OCI-LY1 (cell line): ENCODE results near the gene ASPHD1.

Source experiments
- H2AFZ ChIP-seq: fragments of 200-600 bp; sonication (generic), shearing (Covaris generic); 2 replicates; pipeline ENCODE4 v1.6.0; 2014; ENCODE audit warnings: antibody characterized with exemption, mild to moderate bottlenecking, low read length
- H3F3A ChIP-seq: fragments of 200-600 bp; sonication (generic), shearing (Covaris generic); 2 replicates; pipeline ENCODE4 v1.6.0; 2014; ENCODE audit warnings: mild to moderate bottlenecking, antibody characterized with exemption, low read length, moderate library complexity; ENCODE audit not compliant: insufficient read depth
- H3K27ac ChIP-seq: fragments of 200-600 bp; sonication (generic); 2 replicates; pipeline ENCODE4 v1.5.1; 2014; ENCODE audit warnings: low read length, mixed run types, mild to moderate bottlenecking, low read depth; ENCODE audit not compliant: poor library complexity, severe bottlenecking
- H3K27me3 ChIP-seq: fragments of 200-600 bp; sonication (generic); 2 replicates; pipeline ENCODE4 v1.6.0; 2014; ENCODE audit warnings: antibody characterized with exemption, mild to moderate bottlenecking, low read length, moderate library complexity; ENCODE audit not compliant: insufficient read depth
- H3K36me3 ChIP-seq: fragments of 200-600 bp; sonication (generic); 2 replicates; pipeline ENCODE4 v1.6.1; 2014; ENCODE audit warnings: mild to moderate bottlenecking, antibody characterized with exemption, low read length, moderate library complexity, mixed read lengths; ENCODE audit not compliant: insufficient read depth
- H3K4me1 ChIP-seq: fragments of 200-600 bp; sonication (generic); 2 replicates; pipeline ENCODE4 v1.5.1; 2014; ENCODE audit warnings: mild to moderate bottlenecking, low read length, moderate library complexity; ENCODE audit not compliant: insufficient read depth, severe bottlenecking
- H3K4me2 ChIP-seq: fragments of 200-600 bp; sonication (generic), shearing (Covaris generic); 2 replicates; pipeline ENCODE4 v1.6.1; 2014; ENCODE audit warnings: low read length
- H3K4me3 ChIP-seq: fragments of 200-600 bp; sonication (generic); 2 replicates; pipeline ENCODE4 v1.5.1; 2014; ENCODE audit warnings: low read length, low read depth, mild to moderate bottlenecking, mixed read lengths; ENCODE audit not compliant: poor library complexity, severe bottlenecking
- H3K79me2 ChIP-seq: fragments of 200-600 bp; shearing (Covaris generic); 2 replicates; pipeline ENCODE4 v1.6.1; 2016; ENCODE audit warnings: mixed run types, low read length, mixed read lengths; ENCODE audit not compliant: insufficient read depth
- H3K9ac ChIP-seq: fragments of 200-600 bp; sonication (generic), shearing (Covaris generic); 2 replicates; pipeline ENCODE4 v1.6.1; 2014; ENCODE audit warnings: mild to moderate bottlenecking, low read length, mixed read lengths
- H3K9me2 ChIP-seq: fragments of 200-600 bp; sonication (generic), shearing (Covaris generic); 2 replicates; pipeline ENCODE4 v1.6.1; 2014; ENCODE audit warnings: low read depth, mild to moderate bottlenecking, low read length, mixed read lengths
- H3K9me3 ChIP-seq: fragments of 200-600 bp; shearing (Covaris generic); 2 replicates; pipeline ENCODE4 v1.6.1; 2014; ENCODE audit warnings: low read length, mixed read lengths
- H4K20me1 ChIP-seq: fragments of 200-600 bp; sonication (generic), shearing (Covaris generic); 2 replicates; pipeline ENCODE4 v1.6.0; 2016; ENCODE audit warnings: mild to moderate bottlenecking, low read length; ENCODE audit not compliant: insufficient read depth
- CTCF ChIP-seq: fragments of 200-600 bp; sonication (generic), shearing (Covaris generic); IDR thresholded peaks from 2 replicates; pipeline ENCODE4 v1.5.1; 2017; ENCODE audit warnings: mild to moderate bottlenecking, antibody characterized with exemption, low read length, moderate library complexity, mixed read lengths
- EZH2 ChIP-seq: fragments of 200-600 bp; sonication (generic), shearing (Covaris generic); IDR thresholded peaks from 2 replicates; pipeline ENCODE4 v1.8.0; 2017; ENCODE audit warnings: borderline replicate concordance, mixed run types, mild to moderate bottlenecking, antibody characterized with exemption, low read length, moderate library complexity, mixed read lengths

Gene ASPHD1

GRCh38 chr16:29921034-29921385, 20.7 kb downstream of the ASPHD1 start:
- Histone ChIP-seq H3K4me2 (no peak overlapping the region), H3K27me3 (no peaks in the 10 kb centered on the region), H3K9ac (no peak overlapping the region), H3K36me3 (peaks cover 31% of the 10 kb centered on the region; the same call in 1 of the 2 replicates), H2AFZ (no peak overlapping the region), H3K9me3 (no peaks in the 10 kb centered on the region), H3K79me2 (no peaks in the 10 kb centered on the region), H3F3A (no peaks in the 10 kb centered on the region), H4K20me1 (no peaks in the 10 kb centered on the region), H3K27ac (no peak overlapping the region), H3K4me1 (peaks cover 13% of the 10 kb centered on the region), H3K9me2 (no peaks in the 10 kb centered on the region), H3K4me3 (no peak overlapping the region)
- no peak for TF ChIP-seq EZH2

- H3K36me3 ChIP-seq: peaks cover 31% of the 10 kb centered on the region; the same call in 1 of the 2 replicates
Measured at GRCh38 chr16:29922326-29922725, 22.0 kb downstream of the ASPHD1 start.

GRCh38 chr16:29922986-29923501, 22.8 kb downstream of the ASPHD1 start:
- Histone ChIP-seq H3K9me2 (no peaks in the 10 kb centered on the region), H3K4me3 (no peak overlapping the region), H3K27me3 (no peaks in the 10 kb centered on the region), H3K4me1 (peaks cover 22% of the 10 kb centered on the region), H3K4me2 (no peak overlapping the region), H3K9me3 (no peaks in the 10 kb centered on the region), H3F3A (no peaks in the 10 kb centered on the region), H3K27ac (no peak overlapping the region), H3K36me3 (peaks cover 31% of the 10 kb centered on the region; the same call in 1 of the 2 replicates), H3K79me2 (no peaks in the 10 kb centered on the region), H3K9ac (no peak overlapping the region), H4K20me1 (no peaks in the 10 kb centered on the region), H2AFZ (no peak overlapping the region)
- no peak for TF ChIP-seq CTCF
- TF ChIP-seq EZH2: no peak

More at GRCh38 chr16:29922326-29922725, 22.0 kb downstream of the ASPHD1 start:
- no peak overlapping the region for H3K4me2 ChIP-seq
- peaks cover 22% of the 10 kb centered on the region for H3K4me1 ChIP-seq
- H3K4me3 ChIP-seq: no peak overlapping the region
- H3K27me3 ChIP-seq: no peaks in the 10 kb centered on the region
- no peak overlapping the region for H2AFZ ChIP-seq
- H3K79me2 ChIP-seq: no peaks in the 10 kb centered on the region
- no peaks in the 10 kb centered on the region for H4K20me1 ChIP-seq
- TF ChIP-seq EZH2 (no peak), CTCF (no peak)
- H3K9me2 ChIP-seq: no peaks in the 10 kb centered on the region
- no peak overlapping the region for H3K27ac ChIP-seq
- no peak overlapping the region for H3K9ac ChIP-seq
- H3F3A ChIP-seq: no peaks in the 10 kb centered on the region
- H3K9me3 ChIP-seq: no peaks in the 10 kb centered on the region
